H1 (cell line): Measurements from ENCODE around the gene OR51E1. TPM values are rescaled to one million over a fixed set of nuclear protein-coding genes. Genes with fewer than 3 reads are reported as not detected.

Source experiments
- GABPA ChIP-seq: IDR thresholded peaks from 2 replicates; pipeline ENCODE4 v1.6.1; 2011; ENCODE audit warnings: mild to moderate bottlenecking, low read length, moderate library complexity, borderline replicate concordance; ENCODE audit not compliant: insufficient read depth
- JUN ChIP-seq: IDR thresholded peaks from 2 replicates; pipeline ENCODE4 v1.6.1; 2011; ENCODE audit warnings: low read depth, mild to moderate bottlenecking, improper control_type of control experiment, low read length
- JUND ChIP-seq: IDR thresholded peaks from 2 replicates; pipeline ENCODE4 v1.6.1; 2011; ENCODE audit warnings: mild to moderate bottlenecking, improper control_type of control experiment, low read length
- RBBP5 ChIP-seq: IDR thresholded peaks from 2 replicates; pipeline ENCODE4 v1.7.1; 2012; ENCODE audit warnings: low read depth, mild to moderate bottlenecking, inconsistent platforms, low read length, moderate library complexity, borderline replicate concordance
- polyA plus RNA-seq, 7 experiments: library from polyadenylated mRNA; depleted of rRNA in 3 of 7; stranded (reverse) in 5 of 7; unstranded in 2 of 7; fragments of >200 nt in 5 of 7; fragments of 200-250 nt in 2 of 7; gene quantifications; 1 replicate in 5 of 7; 2 replicates in 1 of 7; 4 replicates in 1 of 7; pipeline versions ENCODE4 v1.2.1 to v1.2.3, GENCODE V29; 2011 to 2013; ENCODE audit warnings: missing spikeins in 2 of 7, mixed read lengths in 2 of 7
- total RNA-seq: library from RNA; stranded (reverse); fragmentation: NEBNext Ultra II Directional; extraction: Animal tissue kit (Norgen Biotek cat#: 25700); gene quantifications from 2 replicates; pipeline ENCODE4 v1.2.1, GENCODE V29; 2021

Gene OR51E1
- total and polyA plus RNA-seq, 2 of the 8 experiments (the other 6 are each of a cell fraction or from before 2014, with no cell fraction given), result not detected

- TF ChIP-seq GABPA, result no peak
- no peak for TF ChIP-seq JUN
- TF ChIP-seq JUND, result no peak
- no peak for TF ChIP-seq RBBP5
These were observed 31.8 kb upstream of the OR51E1 start (continued) for GRCh38 chr11:4611986-4612385.
